Measurements from ENCODE around the gene PLXNA2.

PLXNA2 gene

GRCh38 chr1:208036106-208036808, 207.9 kb downstream of the PLXNA2 start:
- no peak for DNase-seq

GRCh38 chr1:208034135-208034534, 210.0 kb downstream of the PLXNA2 start:
- DNase-seq, result no peak

GRCh38 chr1:208033236-208033635, 210.9 kb downstream of the PLXNA2 start:
- DNase-seq, result no peak

- DNase-seq, result no peak
These were observed 212.3 kb downstream of the PLXNA2 start for GRCh38 chr1:208031932-208032320.

GRCh38 chr1:208031316-208031931, 212.8 kb downstream of the PLXNA2 start:
- no peak for DNase-seq

- no peak for DNase-seq
These were observed 213.7 kb downstream of the PLXNA2 start for GRCh38 chr1:208030288-208031091.

- DNase-seq, result no peak
These were observed 214.6 kb downstream of the PLXNA2 start for GRCh38 chr1:208029381-208030287.

- no peak for DNase-seq
These were observed 215.7 kb downstream of the PLXNA2 start for GRCh38 chr1:208028526-208028925.

GRCh38 chr1:208027861-208028260, 216.3 kb downstream of the PLXNA2 start:
- DNase-seq, result no peak

GRCh38 chr1:208026880-208027438, 217.2 kb downstream of the PLXNA2 start:
- no peak for DNase-seq

GRCh38 chr1:208025031-208025430, 219.2 kb downstream of the PLXNA2 start:
- DNase-seq, result no peak

GRCh38 chr1:208024406-208024805, 219.8 kb downstream of the PLXNA2 start:
- no peak for DNase-seq

GRCh38 chr1:208019257-208019656, 224.9 kb downstream of the PLXNA2 start:
- no peak for DNase-seq

GRCh38 chr1:208015255-208015654, 228.9 kb downstream of the PLXNA2 start:
- no peak for DNase-seq

- no peak for DNase-seq
These were observed 231.0 kb downstream of the PLXNA2 start for GRCh38 chr1:208013210-208013609.

- DNase-seq, result no peak
These were observed 231.5 kb downstream of the PLXNA2 start for GRCh38 chr1:208012721-208013120.

GRCh38 chr1:208010487-208011071, 233.6 kb downstream of the PLXNA2 start:
- no peak for DNase-seq

- no peak for DNase-seq
These were observed 234.3 kb downstream of the PLXNA2 start for GRCh38 chr1:208009706-208010444.

- DNase-seq, result no peak
These were observed 234.9 kb downstream of the PLXNA2 start for GRCh38 chr1:208009303-208009702.

- no peak for DNase-seq
These were observed 235.7 kb downstream of the PLXNA2 start for GRCh38 chr1:208008534-208008933.

- no peak for DNase-seq
These were observed 236.2 kb downstream of the PLXNA2 start for GRCh38 chr1:208007938-208008342.

All from stimulated activated CD4-positive, alpha-beta T cell treated with anti-CD3 and anti-CD28 coated beads, Interleukin-12 subunit alpha, Interleukin-12 subunit beta, amount 100 ng/mL, for 4 hours (primary cell).